GM19023 (cell line): ENCODE measurements around the gene ADAT3.

Source experiments
- ATAC-seq: cut with Tn5 transposase; IDR thresholded peaks from one replicate; pipeline ENCODE4 v1.9.1; 2021; ENCODE audit warnings: mild to moderate bottlenecking, moderate library complexity; ENCODE audit not compliant: unreplicated experiment

Gene ADAT3

GRCh38 chr19:1912760-1913505 lies 7.7 kb downstream of the ADAT3 start:
- ATAC-seq: no peak

- ATAC-seq: no peak
Measured at GRCh38 chr19:1913781-1914577, 8.8 kb downstream of the ADAT3 start.

GRCh38 chr19:1914826-1915341 lies 9.7 kb downstream of the ADAT3 start:
- no peak for ATAC-seq

GRCh38 chr19:1917146-1917545 lies 11.9 kb downstream of the ADAT3 start:
- ATAC-seq: no peak

- no peak for ATAC-seq
Measured at GRCh38 chr19:1917926-1918325, 12.7 kb downstream of the ADAT3 start.

GRCh38 chr19:1918975-1919374 lies 13.8 kb downstream of the ADAT3 start:
- no peak for ATAC-seq

- no peak for ATAC-seq
Measured at GRCh38 chr19:1920644-1921043, 15.4 kb downstream of the ADAT3 start.

- ATAC-seq: no peak
Measured at GRCh38 chr19:1921326-1921725, 16.1 kb downstream of the ADAT3 start.

GRCh38 chr19:1921825-1922224 lies 16.6 kb downstream of the ADAT3 start:
- ATAC-seq: no peak

GRCh38 chr19:1922803-1923202 lies 17.6 kb downstream of the ADAT3 start:
- no peak for ATAC-seq

- ATAC-seq: no peak
Measured at GRCh38 chr19:1923319-1923718, 18.1 kb downstream of the ADAT3 start.

GRCh38 chr19:1924320-1924961 lies 19.2 kb downstream of the ADAT3 start:
- ATAC-seq: no peak

GRCh38 chr19:1925544-1925943 lies 20.3 kb downstream of the ADAT3 start:
- ATAC-seq: no peak

GRCh38 chr19:1929021-1929742 lies 24.0 kb downstream of the ADAT3 start:
- ATAC-seq: no peak

- ATAC-seq: no peak
Measured at GRCh38 chr19:1931445-1931844, 26.2 kb downstream of the ADAT3 start.

- ATAC-seq: no peak
Measured at GRCh38 chr19:1932395-1932794, 27.2 kb downstream of the ADAT3 start.

GRCh38 chr19:1933244-1933643 lies 28.0 kb downstream of the ADAT3 start:
- ATAC-seq: no peak

- ATAC-seq: no peak
Measured at GRCh38 chr19:1933942-1934341, 28.7 kb downstream of the ADAT3 start.

- ATAC-seq: no peak
Measured at GRCh38 chr19:1935484-1936208, 30.4 kb downstream of the ADAT3 start.

GRCh38 chr19:1936430-1936829 lies 31.2 kb downstream of the ADAT3 start:
- ATAC-seq: no peak
